WTC11 (cell line): ENCODE data around the gene ABHD12. TPM values are rescaled to one million over a fixed set of nuclear protein-coding genes. Genes with fewer than 3 reads are reported as not detected.

Experiments
- ATAC-seq: fragments of 200-7000 bp; cut with Tn5 transposase; 2 replicates; pipeline ENCODE4 v1.10.0; 2021; ENCODE audit warnings: mild to moderate bottlenecking, moderate library complexity
- CTCF ChIA-PET: fragments of 300-600 bp; sonication (Branson Sonifier 250); formaldehyde crosslinking; loops from one replicate; lab custom pipeline; 2021; ENCODE audit warnings: antibody characterized with exemption; lab: Charles Lee
- POLR2A ChIA-PET: fragments of 350-600 bp; sonication (Branson Sonifier 250); formaldehyde crosslinking; loops from one replicate; lab custom pipeline; 2021; ENCODE audit warnings: antibody characterized with exemption; lab: Charles Lee
- DNase-seq: peaks from one replicate; pipeline ENCODE4 v3.0.0; 2021; ENCODE audit warnings: low spot score
- H3K27ac Mint-ChIP-seq: 2 replicates; pipeline ENCODE4 v1.8.0; 2021; ENCODE audit warnings: mixed read lengths
- H3K27me3 Mint-ChIP-seq: 2 replicates; pipeline ENCODE4 v1.8.0; 2021; ENCODE audit warnings: low read depth, mild to moderate bottlenecking, moderate library complexity, mixed read lengths
- H3K36me3 Mint-ChIP-seq: 2 replicates; pipeline ENCODE4 v1.8.0; 2021; ENCODE audit warnings: mixed read lengths
- H3K4me1 Mint-ChIP-seq: 2 replicates; pipeline ENCODE4 v1.8.0; 2022; ENCODE audit warnings: mixed read lengths
- H3K4me3 Mint-ChIP-seq: 2 replicates; pipeline ENCODE4 v1.8.0; 2021; ENCODE audit warnings: mild to moderate bottlenecking, moderate library complexity, mixed read lengths
- H3K9me3 Mint-ChIP-seq: 2 replicates; pipeline ENCODE4 v1.8.0; 2021; ENCODE audit warnings: mixed read lengths
- AR ChIP-seq: fragments of 250-450 bp; sonication (Bioruptor Pico); IDR thresholded peaks from 2 replicates; pipeline ENCODE4 v1.9.0; 2021; ENCODE audit warnings: mild to moderate bottlenecking
- ATF2 ChIP-seq: sonication (generic); formaldehyde crosslinking; IDR thresholded peaks from 2 replicates; pipeline ENCODE4 v1.8.1; 2022; ENCODE audit warnings: low read depth, missing genetic modification reagents, borderline replicate concordance
- CBFB ChIP-seq: sonication (generic); formaldehyde crosslinking; IDR thresholded peaks from 2 replicates; pipeline ENCODE4 v1.8.1; 2022; ENCODE audit warnings: mild to moderate bottlenecking, low read depth, missing genetic modification reagents
- CREM ChIP-seq: sonication (generic); formaldehyde crosslinking; IDR thresholded peaks from 2 replicates; pipeline ENCODE4 v1.8.1; 2022; ENCODE audit warnings: mild to moderate bottlenecking, missing genetic modification reagents, moderate library complexity
- E2F5 ChIP-seq: sonication (generic); formaldehyde crosslinking; IDR thresholded peaks from 2 replicates; pipeline ENCODE4 v1.8.1; 2022; ENCODE audit warnings: mild to moderate bottlenecking, moderate library complexity, missing genetic modification reagents
- ETV6 ChIP-seq: sonication (generic); formaldehyde crosslinking; IDR thresholded peaks from 2 replicates; pipeline ENCODE4 v1.8.1; 2022; ENCODE audit warnings: mild to moderate bottlenecking, missing genetic modification reagents
- FOXP1 ChIP-seq: sonication (generic); formaldehyde crosslinking; IDR thresholded peaks from 2 replicates; pipeline ENCODE4 v1.8.0; 2022; ENCODE audit warnings: missing genetic modification reagents, mild to moderate bottlenecking, moderate library complexity, borderline replicate concordance
- GABPB1 ChIP-seq: sonication (generic); formaldehyde crosslinking; IDR thresholded peaks from 2 replicates; pipeline ENCODE4 v1.8.1; 2023; ENCODE audit warnings: mild to moderate bottlenecking, missing genetic modification reagents
- GTF2I ChIP-seq: fragments of 250-450 bp; sonication (Bioruptor Pico); conservative IDR thresholded peaks from 2 replicates; pipeline ENCODE4 v1.4.0; 2021; ENCODE audit warnings: mild to moderate bottlenecking
- IRF2 ChIP-seq: sonication (generic); formaldehyde crosslinking; IDR thresholded peaks from 2 replicates; pipeline ENCODE4 v1.8.0; 2022; ENCODE audit warnings: low read depth, missing genetic modification reagents, borderline replicate concordance
- JAZF1 ChIP-seq: fragments of 250-450 bp; sonication (Bioruptor Pico); IDR thresholded peaks from 2 replicates; pipeline ENCODE4 v1.9.0; 2021; ENCODE audit warnings: moderate library complexity, mild to moderate bottlenecking, inconsistent platforms
- JUN ChIP-seq: sonication (generic); formaldehyde crosslinking; IDR thresholded peaks from 2 replicates; pipeline ENCODE4 v1.8.0; 2023; ENCODE audit warnings: mild to moderate bottlenecking, missing genetic modification reagents
- MYBL2 ChIP-seq: sonication (generic); formaldehyde crosslinking; IDR thresholded peaks from 2 replicates; pipeline ENCODE4 v1.8.1; 2023; ENCODE audit warnings: mild to moderate bottlenecking, moderate library complexity, missing genetic modification reagents
- NFE2L1 ChIP-seq: sonication (generic); formaldehyde crosslinking; IDR thresholded peaks from 2 replicates; pipeline ENCODE4 v1.8.1; 2023; ENCODE audit warnings: missing genetic modification reagents
- NFYB ChIP-seq: sonication (generic); formaldehyde crosslinking; conservative IDR thresholded peaks from 2 replicates; pipeline ENCODE4 v1.8.0; 2022; ENCODE audit warnings: low read depth, missing genetic modification reagents
- PRDM15 ChIP-seq: sonication (generic); formaldehyde crosslinking; IDR thresholded peaks from 2 replicates; pipeline ENCODE4 v1.8.0; 2022; ENCODE audit warnings: missing genetic modification reagents
- SMAD3 ChIP-seq: sonication (generic); formaldehyde crosslinking; IDR thresholded peaks from 2 replicates; pipeline ENCODE4 v1.8.0; 2022; ENCODE audit warnings: missing genetic modification reagents, mild to moderate bottlenecking, borderline replicate concordance
- TEAD1 ChIP-seq: sonication (generic); formaldehyde crosslinking; IDR thresholded peaks from 2 replicates; pipeline ENCODE4 v1.8.0; 2022; ENCODE audit warnings: mild to moderate bottlenecking, missing genetic modification reagents
- USF1 ChIP-seq: sonication (generic); formaldehyde crosslinking; IDR thresholded peaks from 2 replicates; pipeline ENCODE4 v1.8.0; 2022; ENCODE audit warnings: mild to moderate bottlenecking, missing genetic modification reagents
- ZNF121 ChIP-seq: sonication (generic); formaldehyde crosslinking; IDR thresholded peaks from 2 replicates; pipeline ENCODE4 v1.8.0; 2023; ENCODE audit warnings: missing genetic modification reagents
- ZNF138 ChIP-seq: sonication (generic); formaldehyde crosslinking; conservative IDR thresholded peaks from 2 replicates; pipeline ENCODE4 v1.8.1; 2022; ENCODE audit warnings: mild to moderate bottlenecking, moderate library complexity, missing genetic modification reagents
- ZNF232 ChIP-seq: sonication (generic); formaldehyde crosslinking; IDR thresholded peaks from 2 replicates; pipeline ENCODE4 v1.8.0; 2022; ENCODE audit warnings: mild to moderate bottlenecking, missing genetic modification reagents
- ZNF396 ChIP-seq: fragments of 250-450 bp; sonication (Bioruptor Pico); IDR thresholded peaks from 2 replicates; pipeline ENCODE4 v1.8.0; 2021; ENCODE audit warnings: mild to moderate bottlenecking, moderate library complexity, borderline replicate concordance
- ZNF416 ChIP-seq: fragments of 250-450 bp; sonication (Bioruptor Pico); IDR thresholded peaks from 2 replicates; pipeline ENCODE4 v1.9.0; 2021; ENCODE audit warnings: mild to moderate bottlenecking, inconsistent platforms
- ZNF423 ChIP-seq: fragments of 250-450 bp; sonication (Bioruptor Pico); IDR thresholded peaks from 2 replicates; pipeline ENCODE4 v2.1.2; 2022; ENCODE audit warnings: mild to moderate bottlenecking, moderate library complexity
- total RNA-seq: library from RNA; stranded (reverse); gene quantifications from 3 replicates; pipeline ENCODE4 v1.2.3, GENCODE V29; 2021
- TF ChIP-seq, protein P1 (sequence below): sonication (generic); formaldehyde crosslinking; IDR thresholded peaks from 2 replicates; pipeline ENCODE4 v1.8.1; 2022; ENCODE audit warnings: low read depth, mild to moderate bottlenecking, moderate library complexity, missing genetic modification reagents, borderline replicate concordance
- TF ChIP-seq, protein P2 (sequence below): sonication (generic); formaldehyde crosslinking; IDR thresholded peaks from 2 replicates; pipeline ENCODE4 v1.8.0; 2022; ENCODE audit warnings: mild to moderate bottlenecking, missing genetic modification reagents

Gene ABHD12
- total RNA-seq, 1 experiment from 2014 or later: 63.1 TPM

DNA sequence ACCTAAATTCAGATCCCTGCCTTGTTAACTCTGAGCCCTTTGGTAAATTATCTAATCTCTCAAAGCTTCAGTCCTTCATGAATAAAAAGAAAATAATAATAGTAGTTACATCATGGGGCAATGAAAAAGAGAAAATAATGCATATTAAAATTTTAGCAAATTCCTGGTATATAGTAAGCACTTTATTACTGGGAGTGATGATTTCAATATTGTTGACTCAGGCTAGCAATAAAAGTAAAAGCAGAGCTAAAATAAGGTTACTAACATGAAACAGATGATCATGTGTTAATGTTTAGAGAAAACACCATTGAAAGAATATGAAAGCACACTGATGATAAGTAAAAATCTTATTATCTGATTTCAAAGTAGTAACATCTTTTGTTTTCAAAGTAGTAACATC lies 30.5 kb upstream of the ABHD12 start:
- ChIA-PET CTCF (no interaction called here), POLR2A (interaction anchor here (0.6 kb wide), 1 partner anchor 122 kb away, joined by 3 read pairs; no protein-coding TSS in a partner anchor)
- Mint-ChIP-seq H3K4me1 (no peaks in the 10 kb centered on the region), H3K27ac (no peak overlapping the region), H3K9me3 (peaks cover 3% of the 10 kb centered on the region), H3K4me3 (no peak overlapping the region), H3K27me3 (no peaks in the 10 kb centered on the region), H3K36me3 (peaks cover 72% of the 10 kb centered on the region)
- TF ChIP-seq PRDM15 (CRISPR knock-in tag): no peak
- no peak for TF ChIP-seq ZNF138 (CRISPR knock-in tag)
- TF ChIP-seq CREM (CRISPR knock-in tag): no peak
- TF ChIP-seq CBFB: no peak
- no peak for TF ChIP-seq ZNF396
- TF ChIP-seq JAZF1: no peak
- no peak for TF ChIP-seq NFE2L1 (CRISPR knock-in tag)
- TF ChIP-seq ZNF423: no peak
- TF ChIP-seq ZNF121 (CRISPR knock-in tag): no peak
- no peak for TF ChIP-seq TEAD1
- DNase-seq (no peak), ATAC-seq (no peak)

- CTCF ChIA-PET: interaction anchor here (0.8 kb wide), 1 partner anchor 11 kb away, joined by 3 read pairs; no protein-coding TSS in a partner anchor
- no peak for ATAC-seq
- H3K36me3 Mint-ChIP-seq: peaks cover 66% of the 10 kb centered on the region
- H3K9me3 Mint-ChIP-seq: no peaks in the 10 kb centered on the region
- DNase-seq: no peak
- H3K4me1 Mint-ChIP-seq: no peaks in the 10 kb centered on the region
- POLR2A ChIA-PET: no interaction called here
- H3K4me3 Mint-ChIP-seq: no peak overlapping the region
- no peaks in the 10 kb centered on the region for H3K27me3 Mint-ChIP-seq
- H3K27ac Mint-ChIP-seq: no peak overlapping the region
- no peak for TF ChIP-seq AR (CRISPR knock-in tag)
- no peak for TF ChIP-seq FOXP1 (CRISPR knock-in tag)
- no peak for TF ChIP-seq IRF2 (CRISPR knock-in tag)
- no peak for TF ChIP-seq JAZF1
- no peak for TF ChIP-seq GTF2I (CRISPR knock-in tag)
- TF ChIP-seq E2F5 (CRISPR knock-in tag): no peak
- TF ChIP-seq ATF2 (CRISPR knock-in tag): no peak
- TF ChIP-seq ETV6 (CRISPR knock-in tag): no peak
- TF ChIP-seq, protein P1, sequence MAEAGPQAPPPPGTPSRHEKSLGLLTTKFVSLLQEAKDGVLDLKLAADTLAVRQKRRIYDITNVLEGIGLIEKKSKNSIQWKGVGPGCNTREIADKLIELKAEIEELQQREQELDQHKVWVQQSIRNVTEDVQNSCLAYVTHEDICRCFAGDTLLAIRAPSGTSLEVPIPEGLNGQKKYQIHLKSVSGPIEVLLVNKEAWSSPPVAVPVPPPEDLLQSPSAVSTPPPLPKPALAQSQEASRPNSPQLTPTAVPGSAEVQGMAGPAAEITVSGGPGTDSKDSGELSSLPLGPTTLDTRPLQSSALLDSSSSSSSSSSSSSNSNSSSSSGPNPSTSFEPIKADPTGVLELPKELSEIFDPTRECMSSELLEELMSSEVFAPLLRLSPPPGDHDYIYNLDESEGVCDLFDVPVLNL: no peak
- no peak for TF ChIP-seq JUN (CRISPR knock-in tag)
- no peak for TF ChIP-seq NFYB (CRISPR knock-in tag)
- TF ChIP-seq USF1 (CRISPR knock-in tag): no peak
- no peak for TF ChIP-seq ZNF232 (CRISPR knock-in tag)
- TF ChIP-seq, protein P2, sequence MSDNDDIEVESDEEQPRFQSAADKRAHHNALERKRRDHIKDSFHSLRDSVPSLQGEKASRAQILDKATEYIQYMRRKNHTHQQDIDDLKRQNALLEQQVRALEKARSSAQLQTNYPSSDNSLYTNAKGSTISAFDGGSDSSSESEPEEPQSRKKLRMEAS: no peak
- no peak for TF ChIP-seq SMAD3 (CRISPR knock-in tag)
- TF ChIP-seq MYBL2 (CRISPR knock-in tag): no peak
- no peak for TF ChIP-seq GABPB1 (CRISPR knock-in tag)
- no peak for TF ChIP-seq ZNF416 (CRISPR knock-in tag)
Observed at GRCh38 chr20:25418776-25419175, 28.1 kb upstream of the ABHD12 start.
